Measurements from ENCODE around the gene ASGR1.

DNA sequence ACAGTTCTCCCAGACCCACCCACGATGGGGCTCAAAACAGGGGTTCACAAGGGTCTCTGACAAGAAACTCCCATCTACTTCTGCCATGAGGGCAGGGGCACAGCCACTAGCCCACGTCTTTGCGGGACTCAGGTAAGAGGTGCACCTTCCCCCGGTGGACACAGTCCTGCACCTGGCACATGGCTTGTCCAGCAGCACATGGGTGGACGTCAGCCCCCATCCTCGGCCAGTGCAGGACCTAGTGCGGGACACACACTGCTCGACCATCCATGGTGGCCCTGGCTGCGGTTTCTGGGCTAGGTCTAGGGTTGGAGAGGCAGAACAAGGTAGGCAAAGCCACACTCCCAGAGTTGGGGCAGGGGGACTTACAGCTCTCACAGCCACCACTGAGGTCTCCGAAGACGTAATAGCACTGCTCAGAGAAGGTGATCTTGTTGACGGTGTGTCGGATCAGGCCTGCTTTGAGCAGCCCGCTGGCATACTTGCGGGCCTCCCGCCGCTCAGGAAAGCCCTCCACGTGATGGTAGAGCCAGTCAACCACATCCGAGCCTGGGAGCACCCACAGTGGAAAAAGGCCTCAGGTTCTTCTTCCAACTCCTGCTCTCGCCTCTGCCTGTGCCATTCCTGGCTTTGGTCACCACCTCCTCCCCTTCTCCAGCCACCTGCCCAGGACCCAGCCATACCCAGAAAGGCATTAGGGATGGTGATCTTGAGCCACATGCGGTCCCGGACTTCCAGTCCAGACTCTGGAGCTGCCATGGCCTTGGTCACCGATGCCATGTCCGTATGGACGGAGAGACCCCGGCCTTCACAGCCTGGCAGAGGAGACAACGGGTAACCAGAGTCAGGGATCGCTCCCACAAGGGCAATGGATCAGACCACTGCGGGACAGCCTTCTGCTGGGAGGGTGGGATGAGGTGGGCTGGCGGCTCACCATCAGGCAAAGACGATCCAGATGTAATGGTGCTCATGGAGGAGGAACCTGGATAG is 47.8 kb upstream of the ASGR1 start:
- TF ChIP-seq POLR2A (IDR thresholded peaks at IDR 0.05) (no peak), EP300 (IDR thresholded peaks at IDR 0.05) (no peak)
- TF ChIP-seq, protein P1, sequence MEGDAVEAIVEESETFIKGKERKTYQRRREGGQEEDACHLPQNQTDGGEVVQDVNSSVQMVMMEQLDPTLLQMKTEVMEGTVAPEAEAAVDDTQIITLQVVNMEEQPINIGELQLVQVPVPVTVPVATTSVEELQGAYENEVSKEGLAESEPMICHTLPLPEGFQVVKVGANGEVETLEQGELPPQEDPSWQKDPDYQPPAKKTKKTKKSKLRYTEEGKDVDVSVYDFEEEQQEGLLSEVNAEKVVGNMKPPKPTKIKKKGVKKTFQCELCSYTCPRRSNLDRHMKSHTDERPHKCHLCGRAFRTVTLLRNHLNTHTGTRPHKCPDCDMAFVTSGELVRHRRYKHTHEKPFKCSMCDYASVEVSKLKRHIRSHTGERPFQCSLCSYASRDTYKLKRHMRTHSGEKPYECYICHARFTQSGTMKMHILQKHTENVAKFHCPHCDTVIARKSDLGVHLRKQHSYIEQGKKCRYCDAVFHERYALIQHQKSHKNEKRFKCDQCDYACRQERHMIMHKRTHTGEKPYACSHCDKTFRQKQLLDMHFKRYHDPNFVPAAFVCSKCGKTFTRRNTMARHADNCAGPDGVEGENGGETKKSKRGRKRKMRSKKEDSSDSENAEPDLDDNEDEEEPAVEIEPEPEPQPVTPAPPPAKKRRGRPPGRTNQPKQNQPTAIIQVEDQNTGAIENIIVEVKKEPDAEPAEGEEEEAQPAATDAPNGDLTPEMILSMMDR (IDR thresholded peaks at IDR 0.05), result no peak

All from stomach (tissue), 4 donors.